Muscle layer of duodenum (tissue), 2 donors: ENCODE results near the gene RDH5.

ENCODE experiments used
- H3K27ac ChIP-seq: one replicate; pipeline ENCODE4 v1.7.0; 2013; ENCODE audit warnings: mild to moderate bottlenecking, low read length
- H3K27me3 ChIP-seq: one replicate; pipeline ENCODE4 v1.7.0; 2013; ENCODE audit warnings: low read depth, mild to moderate bottlenecking, control low read depth, low read length
- H3K36me3 ChIP-seq, 2 donors: one replicate each; pipeline ENCODE4 v1.7.0; 2013; ENCODE audit warnings: low read length in 2 of 2, control low read depth in 1 of 2, mild to moderate bottlenecking in 1 of 2; ENCODE audit not compliant: insufficient read depth in 2 of 2, control insufficient read depth in 1 of 2
- H3K4me1 ChIP-seq, 2 donors: one replicate each; pipeline ENCODE4 v1.7.0; 2013; ENCODE audit warnings: low read length in 2 of 2, mild to moderate bottlenecking in 2 of 2, control low read depth in 1 of 2, moderate library complexity in 1 of 2; ENCODE audit not compliant: insufficient read depth in 2 of 2, control insufficient read depth in 1 of 2
- H3K4me3 ChIP-seq, 2 donors: one replicate each; pipeline ENCODE4 v1.7.0; 2013; ENCODE audit warnings: low read length in 2 of 2, low read depth in 1 of 2, mild to moderate bottlenecking in 1 of 2
- H3K9me3 ChIP-seq, 2 donors: one replicate each; pipeline ENCODE4 v1.7.0; 2013; ENCODE audit warnings: low read length in 2 of 2, control low read depth in 1 of 2, mild to moderate bottlenecking in 1 of 2; ENCODE audit not compliant: control insufficient read depth in 1 of 2
- donor health status: healthy.

Gene RDH5

DNA sequence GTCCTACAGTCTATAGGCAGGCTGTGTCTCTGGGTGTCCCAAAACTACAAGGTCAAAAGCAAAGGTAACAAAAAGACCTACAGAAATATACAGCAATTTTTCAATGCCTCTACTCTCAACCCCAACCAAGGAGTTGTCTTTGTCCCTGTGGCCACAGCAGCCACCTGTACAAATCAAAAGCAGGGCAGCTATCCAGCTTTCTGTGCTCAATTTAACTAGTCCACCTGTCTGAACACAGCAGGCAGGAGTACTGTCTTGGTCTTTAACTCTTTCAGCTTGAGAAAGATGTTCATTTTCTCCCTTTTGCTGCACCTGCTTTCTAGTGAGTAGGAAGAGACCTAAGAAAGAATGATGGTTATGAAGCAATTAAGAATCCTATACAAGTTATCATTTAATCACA, 42.5 kb downstream of the RDH5 start:
- peaks cover 26 to 30% of the 10 kb centered on the region in 2 donors for H3K36me3 ChIP-seq

DNA sequence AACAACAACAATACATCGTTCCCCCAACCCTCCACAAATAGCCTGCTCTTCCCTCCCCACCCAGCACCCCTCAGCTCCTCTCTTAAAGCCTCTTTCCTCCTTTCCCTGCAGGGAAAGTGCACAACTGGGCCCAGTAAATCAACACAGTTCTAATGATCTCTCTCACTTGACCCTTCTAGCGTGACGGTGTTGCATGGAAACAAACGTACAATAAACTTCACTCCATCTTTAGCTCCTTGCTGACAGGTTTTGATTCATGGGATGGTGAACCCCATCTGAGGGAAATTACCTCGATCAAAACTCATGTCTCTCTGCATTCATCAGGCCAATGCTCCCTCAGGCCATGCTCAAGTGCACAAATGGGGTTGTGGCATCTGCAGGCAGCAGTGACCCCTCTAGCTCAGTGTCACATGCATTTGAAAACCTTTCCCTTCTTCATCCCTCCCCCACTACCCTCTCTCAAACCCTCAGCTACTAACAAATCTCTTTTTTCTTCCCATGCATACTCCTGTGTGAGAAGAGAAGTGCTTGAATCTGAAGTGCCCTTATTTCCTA, 45.6 kb downstream of the RDH5 start:
- H3K36me3 ChIP-seq = peaks cover 9 to 18% of the 10 kb centered on the region in 2 donors
- no peaks in the 10 kb centered on the region for H3K9me3 ChIP-seq
- H3K27ac ChIP-seq = no peak overlapping the region
- no peak overlapping the region for H3K4me3 ChIP-seq
- no peaks in the 10 kb centered on the region for H3K4me1 ChIP-seq
- H3K27me3 ChIP-seq = no peaks in the 10 kb centered on the region

More for the DNA sequence above, 42.5 kb downstream of the RDH5 start:
- no peaks in the 10 kb centered on the region for H3K27me3 ChIP-seq
- no peaks in the 10 kb centered on the region for H3K9me3 ChIP-seq
- no peak overlapping the region for H3K4me3 ChIP-seq
- no peak overlapping the region for H3K27ac ChIP-seq
- H3K4me1 ChIP-seq = no peaks in the 10 kb centered on the region

DNA sequence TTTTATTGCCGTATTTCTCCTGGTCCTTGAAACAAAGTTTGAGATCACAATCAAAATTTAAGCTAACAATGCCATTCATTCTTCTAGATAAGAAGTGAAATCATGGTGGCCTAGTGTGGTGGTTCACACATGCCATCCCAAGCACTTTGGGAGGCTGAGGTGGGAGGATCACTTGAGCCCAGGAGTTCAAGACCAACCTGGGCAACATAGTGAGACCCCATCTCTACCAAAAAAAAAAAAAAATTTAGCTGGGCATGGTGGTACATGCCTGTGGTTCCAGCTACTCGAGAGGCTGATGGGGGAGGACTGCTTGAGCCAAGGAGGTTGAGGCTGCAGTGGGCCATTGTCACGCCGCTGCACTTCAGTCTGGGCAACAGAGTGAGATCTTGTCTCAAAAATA, 47.0 kb downstream of the RDH5 start:
- Histone ChIP-seq H3K4me1 (no peaks in the 10 kb centered on the region), H3K36me3 (peaks cover 16 to 22% of the 10 kb centered on the region in 2 donors), H3K27ac (no peak overlapping the region), H3K27me3 (no peaks in the 10 kb centered on the region), H3K9me3 (no peaks in the 10 kb centered on the region), H3K4me3 (no peak overlapping the region)

DNA sequence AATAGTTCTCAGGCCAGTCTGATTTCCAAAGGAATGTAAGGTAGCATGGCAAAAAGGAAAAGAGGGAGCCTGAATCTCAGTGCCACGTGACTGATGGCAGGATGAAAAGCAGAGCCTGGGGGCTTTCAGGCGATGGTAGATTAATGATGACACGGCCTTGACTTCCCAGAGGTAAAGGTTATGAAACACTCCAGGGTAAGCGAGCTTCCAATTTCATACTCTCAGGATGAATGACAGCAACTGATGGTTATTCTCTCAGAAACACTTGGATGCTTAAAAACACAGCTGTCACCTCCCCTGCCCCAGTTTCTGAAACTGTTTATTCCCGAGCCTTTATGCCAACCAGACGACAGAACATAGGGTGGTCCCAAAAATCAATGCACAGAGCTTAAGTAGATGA, 51.5 kb downstream of the RDH5 start:
- H3K9me3 ChIP-seq = no peaks in the 10 kb centered on the region
- H3K27ac ChIP-seq = no peak overlapping the region
- no peak overlapping the region for H3K4me3 ChIP-seq
- peaks cover 13 to 16% of the 10 kb centered on the region in 2 donors for H3K36me3 ChIP-seq
- no peaks in the 10 kb centered on the region for H3K4me1 ChIP-seq
- no peaks in the 10 kb centered on the region for H3K27me3 ChIP-seq
